DND-41 (cell line): ENCODE results near the gene SCN9A.
"Not testable (repeated sequence)": the region's sequence is repeated elsewhere in the genome, so short reads cannot be mapped to it uniquely, and the experiment has no call there.

Experiments
- EZH2 ChIP-seq: IDR thresholded peaks from 3 replicates; pipeline ENCODE4 v1.6.1; 2012; ENCODE audit warnings: borderline replicate concordance, low read depth, mild to moderate bottlenecking, moderate library complexity, low read length, inconsistent platforms; ENCODE audit not compliant: severe bottlenecking
- TF ChIP-seq, protein P1 (sequence below): IDR thresholded peaks from 2 replicates; pipeline ENCODE4 v1.5.1; 2012; ENCODE audit warnings: borderline replicate concordance, low read length, moderate library complexity, mild to moderate bottlenecking; ENCODE audit not compliant: poor library complexity, severe bottlenecking; ENCODE audit errors: extremely low read depth

DNA sequence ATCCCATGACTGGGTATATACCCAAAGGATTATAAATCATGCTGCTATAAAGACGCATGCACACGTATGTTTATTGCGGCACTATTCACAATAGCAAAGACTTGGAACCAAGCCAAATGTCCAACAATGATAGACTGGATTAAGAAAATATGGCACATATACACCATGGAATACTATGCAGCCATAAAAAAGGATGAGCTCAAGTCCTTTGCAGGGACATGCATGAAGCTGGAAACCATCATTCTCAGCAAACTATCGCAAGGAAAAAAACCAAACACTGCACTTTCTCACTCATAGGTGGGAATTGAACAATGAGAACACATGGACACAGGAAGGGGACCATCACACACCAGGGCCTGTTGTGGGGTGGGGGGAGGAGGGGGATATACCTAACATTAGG is 165.8 kb downstream of the SCN9A start:
- TF ChIP-seq EZH2: not testable (repeated sequence)
- TF ChIP-seq, protein P1, sequence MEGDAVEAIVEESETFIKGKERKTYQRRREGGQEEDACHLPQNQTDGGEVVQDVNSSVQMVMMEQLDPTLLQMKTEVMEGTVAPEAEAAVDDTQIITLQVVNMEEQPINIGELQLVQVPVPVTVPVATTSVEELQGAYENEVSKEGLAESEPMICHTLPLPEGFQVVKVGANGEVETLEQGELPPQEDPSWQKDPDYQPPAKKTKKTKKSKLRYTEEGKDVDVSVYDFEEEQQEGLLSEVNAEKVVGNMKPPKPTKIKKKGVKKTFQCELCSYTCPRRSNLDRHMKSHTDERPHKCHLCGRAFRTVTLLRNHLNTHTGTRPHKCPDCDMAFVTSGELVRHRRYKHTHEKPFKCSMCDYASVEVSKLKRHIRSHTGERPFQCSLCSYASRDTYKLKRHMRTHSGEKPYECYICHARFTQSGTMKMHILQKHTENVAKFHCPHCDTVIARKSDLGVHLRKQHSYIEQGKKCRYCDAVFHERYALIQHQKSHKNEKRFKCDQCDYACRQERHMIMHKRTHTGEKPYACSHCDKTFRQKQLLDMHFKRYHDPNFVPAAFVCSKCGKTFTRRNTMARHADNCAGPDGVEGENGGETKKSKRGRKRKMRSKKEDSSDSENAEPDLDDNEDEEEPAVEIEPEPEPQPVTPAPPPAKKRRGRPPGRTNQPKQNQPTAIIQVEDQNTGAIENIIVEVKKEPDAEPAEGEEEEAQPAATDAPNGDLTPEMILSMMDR: not testable (repeated sequence)
